ENCODE measurements around the gene NXPH4. TPM values are rescaled to one million over a fixed set of nuclear protein-coding genes. Genes with fewer than 3 reads are reported as not detected.
A peak's percentile ranks its signal among the peaks of the same experiment; 100 is the strongest.

The NXPH4 gene
- total RNA-seq, 1 donor from 2014 or later, result not detected

- Histone ChIP-seq H3K27me3 (no peaks in the 10 kb centered on the region), H3K36me3 (no peaks in the 10 kb centered on the region), H3F3A (ENCODE audit: low read depth) (no peaks in the 10 kb centered on the region), H3K27ac (no peak overlapping the region), H2AFZ (replicated peaks) (no peak overlapping the region), H3K4me3 (no peak overlapping the region), H3K9ac (no peak overlapping the region), H3K4me2 (no peak overlapping the region), H3K9me3 (ENCODE audit: low read depth) (no peaks in the 10 kb centered on the region), H4K20me1 (ENCODE audit: low read depth) (no peaks in the 10 kb centered on the region), H3K4me1 (no peaks in the 10 kb centered on the region), H3K79me2 (ENCODE audit: low read depth) (no peaks in the 10 kb centered on the region)
- Mint-ChIP-seq H3K36me3 (peaks cover 26% of the 10 kb centered on the region), H3K4me3 (no peak overlapping the region), H3K4me1 (no peaks in the 10 kb centered on the region), H3K27ac (no peak overlapping the region), H3K27me3 (ENCODE audit: insufficient read depth, low read depth) (peaks cover 6% of the 10 kb centered on the region), H3K9me3 (no peaks in the 10 kb centered on the region)
- no peak for DNase-seq (ENCODE audit: low spot score)
- TF ChIP-seq EZH2 (IDR thresholded peaks at IDR 0.05) (no peak), EZH2phosphoT487 (IDR thresholded peaks at IDR 0.05) (no peak), CTCF (IDR thresholded peaks at IDR 0.05) (no peak)
Measured at GRCh38 chr12:57195186-57195585, 21.4 kb upstream of the NXPH4 start.

- peaks cover 26% of the 10 kb centered on the region for H3K36me3 Mint-ChIP-seq
- no peaks in the 10 kb centered on the region for H3K36me3 ChIP-seq
- TF ChIP-seq EZH2phosphoT487 (IDR thresholded peaks at IDR 0.05) (no peak), EZH2 (IDR thresholded peaks at IDR 0.05) (no peak)
- H3K27ac Mint-ChIP-seq, result no peak overlapping the region
- H3K4me1 Mint-ChIP-seq, result no peaks in the 10 kb centered on the region
- peak overlapping the region; percentile 12 for H3K4me3 Mint-ChIP-seq
- no peaks in the 10 kb centered on the region for H3K79me2 ChIP-seq (ENCODE audit: low read depth)
- no peaks in the 10 kb centered on the region for H3K4me1 ChIP-seq
- no peak overlapping the region for H3K4me2 ChIP-seq
- H3K27me3 Mint-ChIP-seq (ENCODE audit: insufficient read depth, low read depth), result peaks cover 6% of the 10 kb centered on the region
- H3K9me3 Mint-ChIP-seq, result no peaks in the 10 kb centered on the region
- H4K20me1 ChIP-seq (ENCODE audit: low read depth), result no peaks in the 10 kb centered on the region
- no peak overlapping the region for H2AFZ ChIP-seq (replicated peaks)
- H3K4me3 ChIP-seq, result no peak overlapping the region
- no peaks in the 10 kb centered on the region for H3K27me3 ChIP-seq
- no peak overlapping the region for H3K27ac ChIP-seq
- no peaks in the 10 kb centered on the region for H3K9me3 ChIP-seq (ENCODE audit: low read depth)
- no peak for DNase-seq (ENCODE audit: low spot score)
- H3K9ac ChIP-seq, result no peak overlapping the region
- H3F3A ChIP-seq (ENCODE audit: low read depth), result no peaks in the 10 kb centered on the region
Measured at GRCh38 chr12:57195611-57196371, 20.8 kb upstream of the NXPH4 start.

GRCh38 chr12:57196439-57196838, 20.2 kb upstream of the NXPH4 start:
- TF ChIP-seq EZH2 (IDR thresholded peaks at IDR 0.05) (no peak), CTCF (IDR thresholded peaks at IDR 0.05) (no peak), EZH2phosphoT487 (IDR thresholded peaks at IDR 0.05) (no peak)
- H3K4me1 Mint-ChIP-seq, result no peaks in the 10 kb centered on the region
- Histone ChIP-seq H2AFZ (replicated peaks) (no peak overlapping the region), H3K27me3 (no peaks in the 10 kb centered on the region), H3K4me1 (no peaks in the 10 kb centered on the region), H3K27ac (no peak overlapping the region), H3K4me3 (no peak overlapping the region), H4K20me1 (ENCODE audit: low read depth) (no peaks in the 10 kb centered on the region), H3K4me2 (no peak overlapping the region), H3K9me3 (ENCODE audit: low read depth) (no peaks in the 10 kb centered on the region), H3F3A (ENCODE audit: low read depth) (no peaks in the 10 kb centered on the region), H3K36me3 (no peaks in the 10 kb centered on the region), H3K79me2 (ENCODE audit: low read depth) (no peaks in the 10 kb centered on the region), H3K9ac (no peak overlapping the region)
- peaks cover 30% of the 10 kb centered on the region for H3K36me3 Mint-ChIP-seq
- no peak overlapping the region for H3K27ac Mint-ChIP-seq
- no peaks in the 10 kb centered on the region for H3K9me3 Mint-ChIP-seq
- peaks cover 8% of the 10 kb centered on the region for H3K27me3 Mint-ChIP-seq (ENCODE audit: insufficient read depth, low read depth)
- peak overlapping the region; percentile 12 for H3K4me3 Mint-ChIP-seq
- no peak for DNase-seq (ENCODE audit: low spot score)

- Histone ChIP-seq H3K79me2 (ENCODE audit: low read depth) (no peaks in the 10 kb centered on the region), H2AFZ (replicated peaks) (no peak overlapping the region), H4K20me1 (ENCODE audit: low read depth) (no peaks in the 10 kb centered on the region), H3K9me3 (ENCODE audit: low read depth) (no peaks in the 10 kb centered on the region), H3K36me3 (no peaks in the 10 kb centered on the region), H3K27ac (no peak overlapping the region), H3F3A (ENCODE audit: low read depth) (no peaks in the 10 kb centered on the region), H3K27me3 (no peaks in the 10 kb centered on the region), H3K4me2 (no peak overlapping the region), H3K9ac (no peak overlapping the region), H3K4me3 (no peak overlapping the region), H3K4me1 (no peaks in the 10 kb centered on the region)
- TF ChIP-seq EZH2phosphoT487 (IDR thresholded peaks at IDR 0.05) (no peak), CTCF (IDR thresholded peaks at IDR 0.05) (no peak), EZH2 (IDR thresholded peaks at IDR 0.05) (no peak)
- Mint-ChIP-seq H3K9me3 (no peaks in the 10 kb centered on the region), H3K36me3 (peaks cover 25% of the 10 kb centered on the region), H3K27me3 (ENCODE audit: insufficient read depth, low read depth) (peaks cover 7% of the 10 kb centered on the region), H3K4me1 (no peaks in the 10 kb centered on the region), H3K4me3 (no peak overlapping the region), H3K27ac (no peak overlapping the region)
- no peak for DNase-seq (ENCODE audit: low spot score)
Measured at GRCh38 chr12:57196956-57197355, 19.6 kb upstream of the NXPH4 start.

Measured in neural progenitor cell (in vitro differentiated cells).